Muscle layer of colon (tissue), 2 donors: Measurements from ENCODE around the gene GUCY1A1.

Experiments used
- H3K27ac ChIP-seq: one replicate; pipeline ENCODE4 v1.7.0; 2013; ENCODE audit warnings: low read depth, mild to moderate bottlenecking, low read length, moderate library complexity
- H3K27me3 ChIP-seq, 2 donors: one replicate each; pipeline ENCODE4 v1.7.0; 2013; ENCODE audit warnings: low read length in 2 of 2, mild to moderate bottlenecking in 2 of 2; ENCODE audit not compliant: insufficient read depth in 2 of 2, control insufficient read depth in 1 of 2
- H3K36me3 ChIP-seq: one replicate; pipeline ENCODE4 v1.7.0; 2013; ENCODE audit warnings: mild to moderate bottlenecking, low read length; ENCODE audit not compliant: insufficient read depth
- H3K4me1 ChIP-seq: one replicate; pipeline ENCODE4 v1.7.0; 2013; ENCODE audit warnings: mild to moderate bottlenecking, low read length; ENCODE audit not compliant: insufficient read depth
- H3K4me3 ChIP-seq, 2 donors: one replicate each; pipeline ENCODE4 v1.7.0; 2013; ENCODE audit warnings: low read length in 2 of 2, low read depth in 1 of 2, mild to moderate bottlenecking in 1 of 2, moderate library complexity in 1 of 2
- H3K9ac ChIP-seq: one replicate; pipeline ENCODE4 v1.7.0; 2013; ENCODE audit warnings: low read length
- H3K9me3 ChIP-seq: one replicate; pipeline ENCODE4 v1.7.0; 2013; ENCODE audit warnings: mild to moderate bottlenecking, low read length
- donor health status: abdominal sarcoma.
- donor health status: Adenocarcinoma of cecum.

Gene GUCY1A1

DNA sequence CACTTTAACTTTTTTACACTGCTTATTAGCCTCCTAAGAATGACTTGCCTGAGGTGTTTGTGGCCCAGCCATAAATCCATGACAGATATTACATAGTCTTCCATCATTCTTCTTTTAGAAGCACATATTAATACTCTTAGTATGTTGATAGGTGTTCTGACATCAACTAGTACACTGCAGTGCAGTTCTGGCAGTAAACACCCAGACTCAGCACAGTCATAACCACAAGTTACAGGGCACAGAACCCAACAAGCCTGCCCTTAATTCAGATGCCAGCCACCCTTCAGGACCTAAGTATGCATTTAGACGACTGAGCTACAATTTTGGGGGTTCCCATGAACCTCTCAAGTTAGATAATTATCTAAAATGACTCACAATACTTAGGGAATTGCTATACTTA is 55.7 kb downstream of the GUCY1A1 start:
- Histone ChIP-seq H3K9me3 (no peaks in the 10 kb centered on the region), H3K4me1 (no peaks in the 10 kb centered on the region), H3K4me3 (no peak overlapping the region), H3K36me3 (peaks cover 48% of the 10 kb centered on the region), H3K9ac (no peak overlapping the region), H3K27ac (no peak overlapping the region), H3K27me3 (no peaks in the 10 kb centered on the region)

DNA sequence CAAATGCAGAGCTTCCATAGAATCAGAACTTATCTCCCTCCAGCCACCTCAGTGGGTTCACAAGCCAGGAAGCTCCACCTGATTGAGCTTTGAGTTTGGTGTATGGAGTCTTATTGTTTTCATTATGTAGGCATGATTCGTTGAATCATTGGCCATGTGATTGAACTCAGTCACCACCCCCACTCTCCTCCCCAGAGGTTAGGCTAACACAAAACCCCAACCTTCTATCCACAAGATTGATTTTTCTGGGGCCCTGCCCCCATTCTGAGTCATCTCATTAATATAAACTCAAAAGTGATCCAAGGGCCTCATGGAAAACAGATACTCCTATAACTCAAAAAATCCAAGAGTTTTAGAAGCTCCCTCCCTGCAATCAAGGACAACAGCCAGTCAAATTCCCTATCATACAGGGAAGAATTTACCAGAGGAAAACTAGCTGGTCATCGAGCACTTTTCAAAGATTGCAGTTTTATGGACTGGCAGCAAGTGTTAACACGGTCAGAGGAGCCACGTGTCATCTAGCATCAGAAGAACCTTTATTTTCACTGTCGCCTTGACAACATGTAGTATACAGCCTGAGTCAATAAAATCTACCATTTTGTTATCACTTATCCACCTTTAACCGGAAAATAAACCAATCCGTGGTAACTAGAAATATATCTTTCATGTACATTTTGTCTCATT is 56.3 kb downstream of the GUCY1A1 start:
- peaks cover 45% of the 10 kb centered on the region for H3K36me3 ChIP-seq
- no peaks in the 10 kb centered on the region for H3K9me3 ChIP-seq
- H3K27me3 ChIP-seq, result no peaks in the 10 kb centered on the region
- no peak overlapping the region for H3K9ac ChIP-seq
- no peaks in the 10 kb centered on the region for H3K4me1 ChIP-seq
- H3K4me3 ChIP-seq, result no peak overlapping the region
- no peak overlapping the region for H3K27ac ChIP-seq

DNA sequence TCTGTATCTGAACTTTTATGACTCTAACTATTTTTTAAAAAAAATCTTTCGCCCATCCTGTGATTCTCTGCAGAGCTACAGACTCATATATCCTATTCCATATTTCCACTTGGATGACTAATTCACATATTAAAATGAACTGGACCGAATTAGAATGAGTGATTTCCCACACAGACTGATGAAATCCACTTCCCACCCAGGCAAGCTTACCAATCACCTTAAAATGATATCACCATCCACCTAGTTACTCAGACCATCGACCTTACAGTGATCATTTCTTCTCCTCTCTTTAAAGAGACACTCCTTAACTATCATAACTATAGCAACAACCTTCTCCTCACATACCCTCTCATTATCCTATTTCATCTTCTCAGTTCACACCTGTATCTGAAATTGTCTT is 58.1 kb downstream of the GUCY1A1 start:
- no peaks in the 10 kb centered on the region for H3K9me3 ChIP-seq
- no peak overlapping the region for H3K9ac ChIP-seq
- H3K27ac ChIP-seq, result no peak overlapping the region
- H3K27me3 ChIP-seq, result no peaks in the 10 kb centered on the region
- H3K4me3 ChIP-seq, result no peak overlapping the region
- peaks cover 47% of the 10 kb centered on the region for H3K36me3 ChIP-seq
- no peaks in the 10 kb centered on the region for H3K4me1 ChIP-seq

DNA sequence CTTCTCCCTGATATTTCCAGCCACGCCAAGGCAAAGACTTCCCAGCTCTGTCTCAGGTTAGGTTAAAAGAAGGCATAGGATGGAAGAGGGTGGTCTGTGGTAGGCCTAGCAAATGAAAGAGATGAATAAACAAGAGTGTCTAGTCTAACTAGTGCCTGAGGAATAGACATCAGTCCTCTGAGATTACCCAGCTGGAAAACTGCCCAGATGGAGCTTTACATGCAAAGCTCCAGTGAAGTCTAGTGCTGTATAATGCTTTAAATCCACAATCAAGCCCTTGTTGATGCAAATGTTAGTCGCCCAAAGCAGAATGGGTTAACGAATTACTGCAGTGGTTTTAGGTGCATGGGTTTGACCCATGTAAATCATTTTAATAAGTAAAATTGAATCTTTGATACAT is 67.4 kb downstream of the GUCY1A1 start:
- Histone ChIP-seq H3K9ac (no peak overlapping the region), H3K27ac (no peak overlapping the region), H3K27me3 (no peaks in the 10 kb centered on the region), H3K36me3 (peaks cover 7% of the 10 kb centered on the region), H3K9me3 (no peaks in the 10 kb centered on the region), H3K4me1 (peaks cover 8% of the 10 kb centered on the region), H3K4me3 (no peak overlapping the region)

DNA sequence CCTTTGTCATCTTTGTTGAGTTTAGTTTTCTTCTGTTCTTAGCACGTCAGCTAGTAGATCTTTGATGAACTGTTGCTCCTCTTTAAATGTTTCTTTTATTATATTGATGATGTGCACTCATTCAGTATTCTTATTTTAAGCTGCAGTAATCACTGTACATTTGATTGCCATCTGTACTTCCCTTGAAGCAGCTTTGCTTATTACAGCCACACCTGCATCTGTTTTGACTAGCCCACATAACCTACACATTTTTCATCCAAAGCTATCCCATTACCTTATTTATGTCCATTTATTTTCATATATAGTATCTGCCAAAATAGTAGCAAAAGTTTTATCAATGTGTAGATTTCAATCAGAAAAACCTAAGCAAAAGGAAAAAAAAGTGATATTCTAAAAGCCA is 68.3 kb downstream of the GUCY1A1 start:
- H3K4me3 ChIP-seq, result no peak overlapping the region

DNA sequence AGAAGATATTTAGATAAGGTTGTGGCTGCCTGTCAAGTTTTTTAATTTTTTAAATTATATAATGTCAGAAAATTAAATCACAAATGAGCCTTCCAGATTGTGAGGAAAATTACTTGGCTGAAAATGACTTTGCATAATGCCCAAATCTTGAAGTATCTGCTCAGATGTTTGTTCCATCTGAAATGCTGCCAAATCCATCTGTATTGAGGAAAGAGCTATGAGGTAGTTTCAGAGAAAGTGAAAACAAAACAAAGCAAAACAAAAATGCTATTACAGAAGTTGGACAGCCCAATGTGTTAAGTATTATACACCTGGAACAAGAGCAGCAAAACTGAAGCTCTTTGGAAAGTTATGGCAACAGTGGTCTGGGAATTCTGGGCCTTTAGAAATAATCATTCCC is 68.8 kb downstream of the GUCY1A1 start:
- no peaks in the 10 kb centered on the region for H3K27me3 ChIP-seq

More for the DNA sequence above, 68.3 kb downstream of the GUCY1A1 start:
- Histone ChIP-seq H3K4me1 (peaks cover 8% of the 10 kb centered on the region), H3K9me3 (no peaks in the 10 kb centered on the region), H3K36me3 (peaks cover 6% of the 10 kb centered on the region), H3K27ac (no peak overlapping the region), H3K9ac (no peak overlapping the region), H3K27me3 (no peaks in the 10 kb centered on the region)

DNA sequence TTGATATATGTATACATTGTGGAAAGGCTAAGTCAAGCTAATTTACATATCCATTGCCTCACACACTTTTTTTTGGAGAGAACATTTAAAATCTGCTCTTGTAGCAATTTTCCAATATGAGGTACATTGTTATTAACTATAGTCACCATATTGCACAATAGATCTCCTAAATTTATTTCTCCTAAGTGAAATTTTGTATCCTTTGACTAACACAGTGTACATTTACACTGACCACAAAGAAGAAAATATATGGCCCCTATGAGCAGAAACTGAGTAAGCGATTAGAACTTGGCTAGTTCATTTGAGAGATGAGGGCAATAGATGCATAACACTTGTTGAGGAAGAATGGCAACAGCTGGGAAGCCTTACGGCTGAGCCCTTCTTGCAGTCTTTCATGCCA is 71.9 kb downstream of the GUCY1A1 start:
- no peaks in the 10 kb centered on the region for H3K9me3 ChIP-seq

More for the DNA sequence above, 68.8 kb downstream of the GUCY1A1 start:
- Histone ChIP-seq H3K4me3 (no peak overlapping the region), H3K27ac (no peak overlapping the region), H3K9me3 (no peaks in the 10 kb centered on the region), H3K36me3 (peaks cover under 1% of the 10 kb centered on the region), H3K9ac (no peak overlapping the region), H3K4me1 (peaks cover 8% of the 10 kb centered on the region)

DNA sequence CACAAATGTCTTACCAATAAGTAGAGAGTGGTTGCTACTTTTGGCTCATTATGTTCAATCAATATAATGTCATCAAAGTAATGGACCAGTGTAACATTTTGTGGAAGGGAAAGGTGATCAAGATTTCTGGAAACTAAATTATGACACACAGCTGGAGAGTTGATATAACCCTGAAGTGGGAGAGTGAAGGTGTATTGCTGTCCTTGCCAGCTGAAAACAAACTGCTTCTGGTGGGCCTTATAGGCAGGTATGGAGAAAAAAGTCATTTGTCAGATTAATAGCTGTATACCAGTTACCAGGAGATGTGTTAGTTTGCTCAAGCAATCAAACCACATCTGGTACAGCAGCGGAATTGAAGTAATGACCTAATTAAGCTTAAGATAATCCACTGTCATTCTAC is 74.9 kb downstream of the GUCY1A1 start:
- Histone ChIP-seq H3K9me3 (no peaks in the 10 kb centered on the region), H3K4me1 (no peaks in the 10 kb centered on the region), H3K4me3 (no peak overlapping the region), H3K36me3 (no peaks in the 10 kb centered on the region), H3K27me3 (no peaks in the 10 kb centered on the region), H3K27ac (no peak overlapping the region), H3K9ac (no peak overlapping the region)

More for the DNA sequence above, 71.9 kb downstream of the GUCY1A1 start:
- H3K4me3 ChIP-seq, result no peak overlapping the region
- H3K27me3 ChIP-seq, result no peaks in the 10 kb centered on the region
- H3K27ac ChIP-seq, result no peak overlapping the region
- no peaks in the 10 kb centered on the region for H3K36me3 ChIP-seq
- H3K9ac ChIP-seq, result no peak overlapping the region
- peaks cover 8% of the 10 kb centered on the region for H3K4me1 ChIP-seq

DNA sequence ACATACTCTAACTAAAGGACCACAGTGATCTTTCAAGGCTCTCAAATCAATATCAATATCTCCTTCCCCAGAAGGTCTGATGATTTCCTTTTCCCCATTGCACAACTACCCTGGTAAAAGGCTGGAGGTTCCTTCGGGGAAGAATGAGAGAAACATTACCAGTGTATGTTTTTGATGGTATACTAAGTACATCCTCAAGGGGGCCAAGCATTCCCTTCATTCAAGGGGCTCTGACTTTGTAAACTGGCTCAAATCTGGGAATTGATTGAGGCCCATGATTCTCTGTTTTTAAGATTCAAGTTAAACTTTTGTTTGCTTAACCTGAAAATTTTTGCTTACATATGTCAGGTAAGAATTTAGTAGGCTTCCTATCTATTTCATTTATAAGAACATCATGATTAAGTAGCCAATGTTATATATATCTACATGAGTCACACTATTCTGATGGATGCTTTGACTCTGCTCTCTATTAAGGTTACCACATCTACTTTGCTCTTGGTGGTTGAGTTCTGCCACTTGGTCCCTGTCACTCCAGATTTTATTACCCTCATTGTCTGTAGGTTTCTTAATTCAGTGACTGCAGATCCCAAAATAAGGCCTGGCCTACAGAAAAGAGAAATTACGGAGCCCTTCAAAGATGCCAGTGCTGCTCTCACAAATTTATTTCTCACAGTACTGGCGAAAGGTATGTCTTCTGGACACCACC is 75.8 kb downstream of the GUCY1A1 start:
- no peak overlapping the region for H3K4me3 ChIP-seq
- H3K27ac ChIP-seq, result no peak overlapping the region
- no peaks in the 10 kb centered on the region for H3K9me3 ChIP-seq
- no peaks in the 10 kb centered on the region for H3K27me3 ChIP-seq
- no peak overlapping the region for H3K9ac ChIP-seq
- no peaks in the 10 kb centered on the region for H3K4me1 ChIP-seq
- H3K36me3 ChIP-seq, result no peaks in the 10 kb centered on the region

DNA sequence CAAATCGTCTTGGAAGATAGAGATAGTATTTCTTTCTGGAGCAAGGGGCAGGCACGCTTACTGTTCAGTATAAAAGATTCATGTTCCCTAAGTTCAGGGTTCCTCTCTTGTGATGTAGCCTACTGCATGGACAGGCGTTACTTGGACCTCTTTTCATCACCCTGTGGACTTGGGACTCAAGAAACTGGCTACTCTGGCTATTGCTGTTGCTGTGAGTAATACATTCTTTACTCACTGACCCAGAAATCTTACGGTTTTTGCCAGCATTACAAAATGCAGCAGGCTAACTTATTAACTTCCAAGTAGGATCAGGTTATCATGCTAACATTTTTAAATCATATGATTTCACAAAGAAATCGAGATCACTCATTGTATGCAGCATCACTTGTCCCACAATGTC is 79.3 kb downstream of the GUCY1A1 start:
- Histone ChIP-seq H3K9ac (no peak overlapping the region), H3K27me3 (no peaks in the 10 kb centered on the region)

DNA sequence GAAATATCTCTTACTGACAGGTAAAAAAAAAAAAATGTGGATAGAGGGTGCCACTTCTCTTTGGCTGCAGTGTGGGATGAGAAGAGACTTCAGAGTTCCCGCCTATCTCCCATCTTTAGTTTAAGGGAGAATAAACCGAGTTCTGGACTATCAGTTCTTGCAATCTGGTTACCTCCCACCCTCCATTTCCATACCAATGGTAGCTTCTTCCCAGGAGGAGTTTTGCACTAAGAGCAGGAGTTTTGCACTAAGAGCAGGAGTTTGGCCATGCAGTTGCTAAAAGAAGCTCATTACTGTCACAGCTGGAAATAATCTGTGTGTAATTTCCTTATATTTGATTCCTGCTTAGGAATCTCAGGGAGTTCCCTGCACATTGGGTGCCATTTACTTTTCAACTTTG is 81.4 kb downstream of the GUCY1A1 start:
- no peak overlapping the region for H3K4me3 ChIP-seq
- no peak overlapping the region for H3K9ac ChIP-seq
- no peaks in the 10 kb centered on the region for H3K9me3 ChIP-seq
- H3K36me3 ChIP-seq, result no peaks in the 10 kb centered on the region
- H3K27ac ChIP-seq, result no peak overlapping the region
- no peaks in the 10 kb centered on the region for H3K27me3 ChIP-seq
- no peaks in the 10 kb centered on the region for H3K4me1 ChIP-seq

More for the DNA sequence above, 79.3 kb downstream of the GUCY1A1 start:
- H3K27ac ChIP-seq, result no peak overlapping the region
- H3K9me3 ChIP-seq, result no peaks in the 10 kb centered on the region
- H3K36me3 ChIP-seq, result no peaks in the 10 kb centered on the region
- H3K4me1 ChIP-seq, result no peaks in the 10 kb centered on the region
- H3K4me3 ChIP-seq, result no peak overlapping the region

DNA sequence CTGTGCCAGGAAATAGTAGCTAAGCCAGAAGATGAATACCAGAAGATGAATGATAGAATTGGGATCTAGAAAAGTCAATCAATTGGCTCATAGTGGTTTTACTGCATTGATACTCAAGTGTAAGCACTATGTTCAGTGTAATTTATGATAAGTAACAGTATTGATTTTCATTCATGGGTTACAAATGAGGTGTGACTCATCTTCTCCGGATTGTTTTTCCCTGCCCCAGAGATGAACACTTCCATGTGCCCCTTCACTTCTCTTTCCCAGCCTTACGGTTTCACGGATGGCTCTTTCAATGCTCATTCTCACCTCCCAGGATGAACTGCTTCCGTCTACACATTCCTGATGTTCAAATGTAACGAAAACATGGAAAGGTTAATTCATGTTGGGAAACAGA is 82.4 kb downstream of the GUCY1A1 start:
- Histone ChIP-seq H3K27ac (no peak overlapping the region), H3K4me1 (no peaks in the 10 kb centered on the region), H3K9ac (no peak overlapping the region), H3K4me3 (no peak overlapping the region), H3K9me3 (no peaks in the 10 kb centered on the region), H3K27me3 (no peaks in the 10 kb centered on the region), H3K36me3 (no peaks in the 10 kb centered on the region)
